Right lobe of liver (tissue), 4 donors: ENCODE measurements around the gene LHPP.

Experiments
- CTCF ChIP-seq, 4 donors: fragments of 200-600 bp in 3 of 4; fragments of 450-650 bp in 1 of 4; IDR thresholded peaks; one replicate each; pipeline versions ENCODE4 v1.5.1 to v1.8.0; 2016 to 2022; ENCODE audit warnings: antibody characterized with exemption in 4 of 4, mild to moderate bottlenecking in 2 of 4
- POLR2A ChIP-seq: fragments of 450-650 bp; IDR thresholded peaks from one replicate; pipeline ENCODE4 v1.6.1; 2017; ENCODE audit warnings: antibody characterized with exemption, mild to moderate bottlenecking
- donor health status: DM: no; HTN: no; CAD: no.
- donor health status: DM: no; HTN: no; CAD: no.
- donor health status: DM: no; HTN: yes; CAD: no.

- no peak for TF ChIP-seq CTCF (IDR thresholded peaks at IDR 0.05)
- TF ChIP-seq POLR2A, result no peak
These were observed 61.6 kb downstream of the LHPP start for GRCh38 chr10:124522933-124523871.
